ENCODE data around the gene TAGAP.
"Not testable (repeated sequence)": the region's sequence is repeated elsewhere in the genome, so short reads cannot be mapped to it uniquely, and the experiment has no call there.

DNA sequence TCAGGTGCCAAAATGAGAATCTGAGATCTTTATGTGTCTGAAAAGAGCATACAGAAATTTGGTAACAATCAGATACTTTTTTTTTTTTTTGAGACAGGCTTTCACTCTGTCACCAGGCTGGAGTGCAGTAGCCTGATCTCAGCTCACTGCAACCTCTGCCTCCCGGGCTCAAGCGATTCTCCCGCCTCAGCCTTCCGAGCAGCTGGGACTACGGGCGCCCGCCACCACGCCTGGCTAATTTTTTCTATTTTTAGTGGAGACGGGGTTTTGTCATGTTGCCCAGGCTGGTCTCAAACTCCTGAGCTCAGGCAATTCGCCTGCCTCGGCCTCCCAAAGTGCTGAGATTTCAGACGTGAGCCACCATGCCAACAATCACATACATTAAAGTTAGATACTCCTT is 6.5 kb downstream of the TAGAP start:
- TF ChIP-seq, protein P1, sequence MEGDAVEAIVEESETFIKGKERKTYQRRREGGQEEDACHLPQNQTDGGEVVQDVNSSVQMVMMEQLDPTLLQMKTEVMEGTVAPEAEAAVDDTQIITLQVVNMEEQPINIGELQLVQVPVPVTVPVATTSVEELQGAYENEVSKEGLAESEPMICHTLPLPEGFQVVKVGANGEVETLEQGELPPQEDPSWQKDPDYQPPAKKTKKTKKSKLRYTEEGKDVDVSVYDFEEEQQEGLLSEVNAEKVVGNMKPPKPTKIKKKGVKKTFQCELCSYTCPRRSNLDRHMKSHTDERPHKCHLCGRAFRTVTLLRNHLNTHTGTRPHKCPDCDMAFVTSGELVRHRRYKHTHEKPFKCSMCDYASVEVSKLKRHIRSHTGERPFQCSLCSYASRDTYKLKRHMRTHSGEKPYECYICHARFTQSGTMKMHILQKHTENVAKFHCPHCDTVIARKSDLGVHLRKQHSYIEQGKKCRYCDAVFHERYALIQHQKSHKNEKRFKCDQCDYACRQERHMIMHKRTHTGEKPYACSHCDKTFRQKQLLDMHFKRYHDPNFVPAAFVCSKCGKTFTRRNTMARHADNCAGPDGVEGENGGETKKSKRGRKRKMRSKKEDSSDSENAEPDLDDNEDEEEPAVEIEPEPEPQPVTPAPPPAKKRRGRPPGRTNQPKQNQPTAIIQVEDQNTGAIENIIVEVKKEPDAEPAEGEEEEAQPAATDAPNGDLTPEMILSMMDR (IDR thresholded peaks at IDR 0.05) = not testable (repeated sequence)
- TF ChIP-seq EP300, POLR2AphosphoS5, POLR2A (IDR thresholded peaks at IDR 0.05): not testable (repeated sequence)

Data from stomach (tissue), 4 donors.